KMS-11 (cell line): ENCODE data around the gene ABCA3.

Experiments
- H2AFZ ChIP-seq: fragments of 200-600 bp; sonication (generic); 2 replicates; pipeline ENCODE4 v1.6.1; 2016; ENCODE audit warnings: antibody characterized with exemption, mixed run types, low read depth
- H3K27ac ChIP-seq: fragments of 200-600 bp; sonication (generic); 2 replicates; pipeline ENCODE4 v1.6.1; 2016; ENCODE audit warnings: mild to moderate bottlenecking, mixed run types
- H3K27me3 ChIP-seq: fragments of 200-600 bp; sonication (generic); 2 replicates; pipeline ENCODE4 v1.6.1; 2017; ENCODE audit warnings: mild to moderate bottlenecking, low read depth, mixed run types, moderate library complexity; ENCODE audit not compliant: insufficient read depth
- H3K36me3 ChIP-seq: fragments of 200-600 bp; sonication (generic); 2 replicates; pipeline ENCODE4 v1.6.1; 2017; ENCODE audit warnings: mild to moderate bottlenecking, mixed run types; ENCODE audit not compliant: insufficient read depth
- H3K4me1 ChIP-seq: fragments of 200-600 bp; sonication (generic); 2 replicates; pipeline ENCODE4 v1.6.1; 2016; ENCODE audit warnings: mild to moderate bottlenecking, low read depth, mixed run types; ENCODE audit not compliant: poor library complexity, severe bottlenecking
- H3K4me2 ChIP-seq: fragments of 200-600 bp; sonication (generic); 2 replicates; pipeline ENCODE4 v1.7.0; 2016; ENCODE audit warnings: mild to moderate bottlenecking, mixed run types
- H3K4me3 ChIP-seq: fragments of 200-600 bp; sonication (generic); IDR thresholded peaks from 2 replicates; pipeline ENCODE4 v1.6.1; 2017; ENCODE audit warnings: low read depth, low read length, mixed read lengths; ENCODE audit not compliant: insufficient read depth
- H3K79me2 ChIP-seq: fragments of 200-600 bp; sonication (generic); 2 replicates; pipeline ENCODE4 v1.6.1; 2016; ENCODE audit warnings: low read depth, mixed run types; ENCODE audit not compliant: insufficient read depth
- H3K9ac ChIP-seq: fragments of 200-600 bp; sonication (generic); 2 replicates; pipeline ENCODE4 v1.6.1; 2016; ENCODE audit warnings: mild to moderate bottlenecking, mixed run types
- H4K20me1 ChIP-seq: fragments of 200-600 bp; sonication (generic); 2 replicates; pipeline ENCODE4 v1.6.1; 2016; ENCODE audit warnings: mild to moderate bottlenecking, mixed run types; ENCODE audit not compliant: insufficient read depth
- TF ChIP-seq, protein P1 (sequence below): fragments of 200-600 bp; sonication (generic); conservative IDR thresholded peaks from 2 replicates; pipeline ENCODE4 v1.6.1; 2017; ENCODE audit warnings: low read depth, mild to moderate bottlenecking, antibody characterized with exemption, low read length, moderate library complexity, mixed read lengths

The ABCA3 gene

GRCh38 chr16:2284797-2285576, 55.5 kb downstream of the ABCA3 start:
- Histone ChIP-seq H3K4me3 (no peak overlapping the region), H2AFZ (no peak overlapping the region), H4K20me1 (no peaks in the 10 kb centered on the region), H3K27ac (no peak overlapping the region), H3K4me2 (no peak overlapping the region), H3K27me3 (no peaks in the 10 kb centered on the region), H3K36me3 (no peaks in the 10 kb centered on the region), H3K79me2 (no peaks in the 10 kb centered on the region), H3K4me1 (no peaks in the 10 kb centered on the region), H3K9ac (no peak overlapping the region)
- TF ChIP-seq, protein P1, sequence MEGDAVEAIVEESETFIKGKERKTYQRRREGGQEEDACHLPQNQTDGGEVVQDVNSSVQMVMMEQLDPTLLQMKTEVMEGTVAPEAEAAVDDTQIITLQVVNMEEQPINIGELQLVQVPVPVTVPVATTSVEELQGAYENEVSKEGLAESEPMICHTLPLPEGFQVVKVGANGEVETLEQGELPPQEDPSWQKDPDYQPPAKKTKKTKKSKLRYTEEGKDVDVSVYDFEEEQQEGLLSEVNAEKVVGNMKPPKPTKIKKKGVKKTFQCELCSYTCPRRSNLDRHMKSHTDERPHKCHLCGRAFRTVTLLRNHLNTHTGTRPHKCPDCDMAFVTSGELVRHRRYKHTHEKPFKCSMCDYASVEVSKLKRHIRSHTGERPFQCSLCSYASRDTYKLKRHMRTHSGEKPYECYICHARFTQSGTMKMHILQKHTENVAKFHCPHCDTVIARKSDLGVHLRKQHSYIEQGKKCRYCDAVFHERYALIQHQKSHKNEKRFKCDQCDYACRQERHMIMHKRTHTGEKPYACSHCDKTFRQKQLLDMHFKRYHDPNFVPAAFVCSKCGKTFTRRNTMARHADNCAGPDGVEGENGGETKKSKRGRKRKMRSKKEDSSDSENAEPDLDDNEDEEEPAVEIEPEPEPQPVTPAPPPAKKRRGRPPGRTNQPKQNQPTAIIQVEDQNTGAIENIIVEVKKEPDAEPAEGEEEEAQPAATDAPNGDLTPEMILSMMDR, result no peak

DNA sequence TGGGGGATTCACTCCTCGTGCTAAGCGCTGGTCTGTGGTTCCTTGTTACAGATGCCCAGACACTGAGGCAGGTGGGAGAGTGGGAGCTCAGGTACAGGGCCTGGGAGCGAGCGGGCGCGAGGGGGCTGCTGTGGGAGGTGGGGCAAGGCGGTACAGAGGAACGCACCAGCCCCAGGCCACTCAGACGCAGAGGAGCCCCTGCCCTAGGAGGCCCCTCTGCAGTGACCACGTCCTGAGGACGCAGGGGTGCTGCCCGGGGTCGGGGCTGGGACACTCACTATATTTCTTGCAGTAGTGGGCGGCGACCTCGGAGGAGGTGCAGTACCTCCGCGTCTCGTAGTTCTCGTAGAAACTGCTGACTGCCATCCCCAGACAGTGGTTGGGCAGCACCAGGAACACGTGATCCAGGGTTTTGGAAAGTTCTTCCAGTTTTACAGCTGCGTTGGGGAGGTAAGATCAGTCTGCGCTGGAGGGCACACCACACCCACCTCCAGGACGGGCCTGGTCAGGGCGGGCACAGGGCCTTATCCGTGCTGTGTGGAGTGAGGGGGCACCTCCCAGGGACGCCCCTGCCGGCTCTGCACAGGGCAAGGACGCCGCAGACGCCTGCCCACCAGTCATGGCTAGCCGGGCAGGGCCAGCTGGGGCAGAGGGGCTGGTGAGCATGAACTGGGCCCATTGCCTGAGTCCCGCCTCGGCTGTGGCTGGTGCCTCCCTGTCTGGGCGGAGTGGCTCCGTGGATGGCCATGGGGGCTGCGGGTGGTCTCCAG, 56.3 kb downstream of the ABCA3 start:
- Histone ChIP-seq H2AFZ (no peak overlapping the region), H3K9ac (no peak overlapping the region), H3K36me3 (no peaks in the 10 kb centered on the region), H3K27ac (no peak overlapping the region), H3K27me3 (no peaks in the 10 kb centered on the region), H3K4me1 (no peaks in the 10 kb centered on the region), H3K79me2 (no peaks in the 10 kb centered on the region), H3K4me3 (no peak overlapping the region), H4K20me1 (no peaks in the 10 kb centered on the region), H3K4me2 (no peak overlapping the region)
- TF ChIP-seq, protein P1, result no peak

- H3K79me2 ChIP-seq, result no peaks in the 10 kb centered on the region
- H4K20me1 ChIP-seq, result no peaks in the 10 kb centered on the region
- no peaks in the 10 kb centered on the region for H3K36me3 ChIP-seq
- H2AFZ ChIP-seq, result no peak overlapping the region
- no peaks in the 10 kb centered on the region for H3K27me3 ChIP-seq
- no peak overlapping the region for H3K9ac ChIP-seq
- no peak overlapping the region for H3K4me2 ChIP-seq
- no peak overlapping the region for H3K27ac ChIP-seq
- TF ChIP-seq, protein P1, result no peak
- H3K4me3 ChIP-seq, result no peak overlapping the region
- no peaks in the 10 kb centered on the region for H3K4me1 ChIP-seq
These were observed 57.5 kb downstream of the ABCA3 start for GRCh38 chr16:2282866-2283555.

- H3K27ac ChIP-seq, result no peak overlapping the region
- H3K36me3 ChIP-seq, result no peaks in the 10 kb centered on the region
- no peak overlapping the region for H3K4me3 ChIP-seq
- no peak overlapping the region for H3K9ac ChIP-seq
- H3K79me2 ChIP-seq, result no peaks in the 10 kb centered on the region
- no peaks in the 10 kb centered on the region for H4K20me1 ChIP-seq
- TF ChIP-seq, protein P1, result no peak
- H3K27me3 ChIP-seq, result no peaks in the 10 kb centered on the region
- H3K4me2 ChIP-seq, result no peak overlapping the region
- no peak overlapping the region for H2AFZ ChIP-seq
- no peaks in the 10 kb centered on the region for H3K4me1 ChIP-seq
These were observed 58.3 kb downstream of the ABCA3 start for GRCh38 chr16:2282262-2282661.
